ENCODE measurements around the gene LBR.

The LBR gene

GRCh38 chr1:225427235-225428067 lies at the start of gene LBR (continued):
- no peak for TF ChIP-seq ZNF645 (tag by site-specific recombination; IDR thresholded peaks at IDR 0.05)
- peak; percentile 23; the same call in 1 of the 2 replicates for TF ChIP-seq ZBTB44 (tag by site-specific recombination; IDR thresholded peaks at IDR 0.05)
- TF ChIP-seq ZNF513 (tag by site-specific recombination; IDR thresholded peaks at IDR 0.05): 0 out of 2 replicates have a peak, but pooled peaks have one; percentile 11
- TF ChIP-seq SCRT2 (tag by site-specific recombination; IDR thresholded peaks at IDR 0.05): no peak
- no peak for TF ChIP-seq ZNF404 (tag by site-specific recombination; IDR thresholded peaks at IDR 0.05)
- no peak for TF ChIP-seq ZNF184 (tag by site-specific recombination; IDR thresholded peaks at IDR 0.05)
- TF ChIP-seq YY2 (tag by site-specific recombination; IDR thresholded peaks at IDR 0.05): peak; percentile 60
- TF ChIP-seq ZNF138 (tag by site-specific recombination; IDR thresholded peaks at IDR 0.05; ENCODE audit: borderline replicate concordance): peak; percentile 14; the same call in 1 of the 2 replicates
- TF ChIP-seq ZNF549 (tag by site-specific recombination; IDR thresholded peaks at IDR 0.05): 0 out of 2 replicates have a peak, but pooled peaks have one; percentile 31
- no peak for TF ChIP-seq BCL11A (tag by site-specific recombination; IDR thresholded peaks at IDR 0.05; ENCODE audit: low read depth)
- no peak for TF ChIP-seq ZNF146 (tag by site-specific recombination; IDR thresholded peaks at IDR 0.05)
- no peak; the same call in 1 of the 2 replicates for TF ChIP-seq KLF7 (tag by site-specific recombination; IDR thresholded peaks at IDR 0.05; ENCODE audit: borderline replicate concordance)
- TF ChIP-seq ZNF621 (tag by site-specific recombination; IDR thresholded peaks at IDR 0.05): no peak
- TF ChIP-seq GLIS2 (tag by site-specific recombination; IDR thresholded peaks at IDR 0.05): no peak; the same call in none of the 2 replicates
- TF ChIP-seq ZNF354C (tag by site-specific recombination; IDR thresholded peaks at IDR 0.05; ENCODE audit: borderline replicate concordance, low read depth): no peak
- TF ChIP-seq ZNF211 (tag by site-specific recombination; IDR thresholded peaks at IDR 0.05; ENCODE audit: low read depth): no peak
- no peak for TF ChIP-seq AEBP2 (tag by site-specific recombination; IDR thresholded peaks at IDR 0.05; ENCODE audit: borderline replicate concordance)
- TF ChIP-seq ZNF48 (tag by site-specific recombination; IDR thresholded peaks at IDR 0.05): no peak

- Histone ChIP-seq H3K27ac (ENCODE audit: extremely low read depth, low read depth, low read length) (no peak overlapping the region), H3K4me1 (ENCODE audit: control insufficient read depth, insufficient read depth, low read length) (no peaks in the 10 kb centered on the region), H3K4me3 (ENCODE audit: low read depth, low read length) (no peak overlapping the region), H3K9me3 (ENCODE audit: control insufficient read depth, insufficient read depth, low read depth, low read length) (no peaks in the 10 kb centered on the region), H3K36me3 (ENCODE audit: control insufficient read depth in 2 of 2, insufficient read depth in 1 of 2, low read length in 2 of 2) (no peaks in the 10 kb centered on the region)
- TF ChIP-seq ZNF76 (tag by site-specific recombination; IDR thresholded peaks at IDR 0.05; ENCODE audit: borderline replicate concordance, low read depth) (no peak), SCRT1 (tag by site-specific recombination; IDR thresholded peaks at IDR 0.05; ENCODE audit: borderline replicate concordance) (no peak), ZFP69B (tag by site-specific recombination; IDR thresholded peaks at IDR 0.05) (no peak), ZBTB8A (tag by site-specific recombination; IDR thresholded peaks at IDR 0.05) (no peak), ZNF596 (tag by site-specific recombination; IDR thresholded peaks at IDR 0.05) (no peak), ZNF423 (tag by site-specific recombination; IDR thresholded peaks at IDR 0.05) (no peak), ZNF629 (tag by site-specific recombination; IDR thresholded peaks at IDR 0.05) (no peak), SP3 (tag by site-specific recombination; IDR thresholded peaks at IDR 0.05) (no peak), ZNF843 (tag by site-specific recombination; IDR thresholded peaks at IDR 0.05) (no peak), ZNF112 (tag by site-specific recombination; IDR thresholded peaks at IDR 0.05) (no peak), ZNF16 (tag by site-specific recombination; IDR thresholded peaks at IDR 0.05; ENCODE audit: low read depth) (no peak), ZNF23 (tag by site-specific recombination; IDR thresholded peaks at IDR 0.05; ENCODE audit: borderline replicate concordance) (no peak), ZNF473 (tag by site-specific recombination; IDR thresholded peaks at IDR 0.05) (no peak)
- ChIA-PET POLR2A (interaction anchor here (2.1 kb wide), 1 partner anchor 300 kb away, joined by 5 read pairs; the partner anchor contains the start of gene SRP9), CTCF (interaction anchor here (0.6 to 23.4 kb wide), 14 partner anchors 14 to 510 kb away, joined by 3 to 567 read pairs (median 4); partner anchors contain the start of gene SRP9)
Measured at GRCh38 chr1:225477296-225477911, 49.6 kb upstream of the LBR start.

Measured in HEK293 (cell line).